H1 (cell line): ENCODE data around the gene ZFP91.

ENCODE experiments used
- EZH2 ChIP-seq: fragments of 200-600 bp; sonication (generic); IDR thresholded peaks from 2 replicates; pipeline ENCODE4 v1.7.1; 2012; ENCODE audit warnings: low read depth, mild to moderate bottlenecking, moderate library complexity, low read length, inconsistent platforms; ENCODE audit not compliant: severe bottlenecking
- FOSL1 ChIP-seq: IDR thresholded peaks from 2 replicates; pipeline ENCODE4 v1.6.1; 2011; ENCODE audit warnings: mild to moderate bottlenecking, low read depth, low read length, moderate library complexity; ENCODE audit not compliant: insufficient read depth
- POLR2A ChIP-seq, 2 experiments: IDR thresholded peaks; 1 replicate in 1 of 2; 2 replicates in 1 of 2; pipeline ENCODE4 v1.6.1; 2011; ENCODE audit warnings: low read depth in 2 of 2, low read length in 2 of 2, mild to moderate bottlenecking in 2 of 2; ENCODE audit errors: control extremely low read depth in 1 of 2

GRCh38 chr11:58626934-58627483, 48.1 kb downstream of the ZFP91 start:
- TF ChIP-seq EZH2: no peak
- no peak for TF ChIP-seq POLR2A (IDR thresholded peaks at IDR 0.05; ENCODE audit: control extremely low read depth in 1 of 2, low read depth in 2 of 2, low read length in 2 of 2)
- no peak for TF ChIP-seq FOSL1
